GM12891 (cell line): ENCODE data around the gene TMEM61.

Experiments used
- POLR2A ChIP-seq: IDR thresholded peaks from 2 replicates; pipeline ENCODE4 v1.6.1; 2011; ENCODE audit warnings: low read depth, low read length, control low read depth
- POLR2AphosphoS5 ChIP-seq: IDR thresholded peaks from 2 replicates; pipeline ENCODE4 v1.6.1; 2011; ENCODE audit warnings: low read depth, low read length, control low read depth
- SPI1 ChIP-seq: IDR thresholded peaks from 2 replicates; pipeline ENCODE4 v1.6.1; 2011; ENCODE audit warnings: low read depth, low read length, control low read depth
- TAF1 ChIP-seq: IDR thresholded peaks from 2 replicates; pipeline ENCODE4 v1.6.1; 2011; ENCODE audit warnings: low read depth, low read length, control low read depth

GRCh38 chr1:54969879-54970278 lies 10.5 kb upstream of the TMEM61 start:
- TF ChIP-seq POLR2A = no peak
- TF ChIP-seq POLR2AphosphoS5 = no peak
- no peak for TF ChIP-seq TAF1
- TF ChIP-seq SPI1 = no peak
